Measurements from ENCODE around the gene MS4A2. TPM values are rescaled to one million over a fixed set of nuclear protein-coding genes. Genes with fewer than 3 reads are reported as not detected.

The MS4A2 gene
- total RNA-seq, 1 experiment from 2014 or later: not detected

GRCh38 chr11:60065801-60066200, 22.7 kb upstream of the MS4A2 start:
- Histone ChIP-seq H3K27me3 (ENCODE audit: insufficient read depth, low read length) (no peaks in the 10 kb centered on the region), H3K79me2 (ENCODE audit: insufficient read depth, low read length) (no peaks in the 10 kb centered on the region), H3K4me1 (ENCODE audit: control insufficient read depth in 1 of 2, insufficient read depth in 2 of 2, low read length in 2 of 2) (no peaks in the 10 kb centered on the region), H2AFZ (ENCODE audit: low read depth, low read length, poor library complexity, severe bottlenecking) (no peak overlapping the region), H4K20me1 (ENCODE audit: insufficient read depth) (no peaks in the 10 kb centered on the region), H3K9ac (ENCODE audit: low read length) (no peak overlapping the region), H3K4me2 (ENCODE audit: low read length) (no peak overlapping the region), H3K36me3 (ENCODE audit: control insufficient read depth in 1 of 2, insufficient read depth in 2 of 2, low read length in 2 of 2) (no peaks in the 10 kb centered on the region), H3K9me2 (ENCODE audit: insufficient read depth) (no peaks in the 10 kb centered on the region), H3K9me3 (ENCODE audit: control insufficient read depth in 1 of 2, insufficient read depth in 1 of 2, low read depth in 1 of 2, low read length in 2 of 2) (no peaks in the 10 kb centered on the region), H3K4me3 (replicated peaks in 1 of 2; ENCODE audit: low read depth in 1 of 2, low read length in 2 of 2) (no peak overlapping the region), H3K27ac (ENCODE audit: low read depth, low read length) (no peak overlapping the region)
- no TSS peak for BruUV-seq (replicated peaks)
- ChIA-PET POLR2A (no interaction called here), CTCF (no interaction called here), RAD21 (ENCODE audit: low non-redundant PET in 1 of 2, low total read pairs in 2 of 2, uncharacterized antibody in 2 of 2, unreplicated experiment in 2 of 2) (no interaction called here)
- no peak for DNase-seq (ENCODE audit: low read depth, low spot score)
- TF ChIP-seq POLR2AphosphoS5 (IDR thresholded peaks at IDR 0.05; ENCODE audit: low read depth, low read length) (no peak), REST (IDR thresholded peaks at IDR 0.05; ENCODE audit: low read depth) (no peak), JUND (IDR thresholded peaks at IDR 0.05) (no peak), CEBPB (IDR thresholded peaks at IDR 0.05; ENCODE audit: low read depth) (no peak), MAX (IDR thresholded peaks at IDR 0.05) (no peak), RAD21 (IDR thresholded peaks at IDR 0.05; ENCODE audit: low read depth) (no peak), TCF7L2 (IDR thresholded peaks at IDR 0.05; ENCODE audit: borderline replicate concordance, extremely low read depth, insufficient read depth, insufficient read length) (no peak), EGR1 (IDR thresholded peaks at IDR 0.05; ENCODE audit: low read depth) (no peak), FOSL1 (IDR thresholded peaks at IDR 0.05; ENCODE audit: low read depth) (no peak), ZFX (IDR thresholded peaks at IDR 0.05) (no peak)
- no peak for ATAC-seq
- intact Hi-C loops (cut with micrococcal nuclease): no loop called here

All from HCT116 (cell line).